ENCODE measurements around the gene GLRX3.

GLRX3 gene

DNA sequence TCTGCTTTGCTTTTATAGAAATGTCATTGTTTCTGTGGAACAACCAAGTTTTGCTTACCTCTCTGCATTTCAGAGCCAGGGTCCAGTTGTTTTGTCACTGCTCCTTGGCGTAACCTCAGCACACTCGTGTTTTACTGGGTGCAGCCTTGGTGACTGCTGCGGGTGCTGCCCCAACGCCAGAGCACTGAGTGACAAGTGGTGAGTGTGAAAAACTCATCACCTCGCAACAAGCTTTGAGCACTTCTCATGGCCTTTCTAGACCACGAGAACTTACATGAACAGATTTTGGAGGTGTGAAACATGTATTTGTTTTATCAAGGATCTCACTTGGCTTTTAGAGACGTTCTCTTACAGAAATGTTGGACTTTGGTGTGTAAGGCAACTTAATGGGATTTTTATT lies 31.0 kb downstream of the GLRX3 start:
- no peak overlapping the region for H2AFZ ChIP-seq (ENCODE audit: low read depth, low read length)
- H3K4me2 ChIP-seq (ENCODE audit: insufficient read depth, low read length): no peak overlapping the region
- TF ChIP-seq, protein P1, sequence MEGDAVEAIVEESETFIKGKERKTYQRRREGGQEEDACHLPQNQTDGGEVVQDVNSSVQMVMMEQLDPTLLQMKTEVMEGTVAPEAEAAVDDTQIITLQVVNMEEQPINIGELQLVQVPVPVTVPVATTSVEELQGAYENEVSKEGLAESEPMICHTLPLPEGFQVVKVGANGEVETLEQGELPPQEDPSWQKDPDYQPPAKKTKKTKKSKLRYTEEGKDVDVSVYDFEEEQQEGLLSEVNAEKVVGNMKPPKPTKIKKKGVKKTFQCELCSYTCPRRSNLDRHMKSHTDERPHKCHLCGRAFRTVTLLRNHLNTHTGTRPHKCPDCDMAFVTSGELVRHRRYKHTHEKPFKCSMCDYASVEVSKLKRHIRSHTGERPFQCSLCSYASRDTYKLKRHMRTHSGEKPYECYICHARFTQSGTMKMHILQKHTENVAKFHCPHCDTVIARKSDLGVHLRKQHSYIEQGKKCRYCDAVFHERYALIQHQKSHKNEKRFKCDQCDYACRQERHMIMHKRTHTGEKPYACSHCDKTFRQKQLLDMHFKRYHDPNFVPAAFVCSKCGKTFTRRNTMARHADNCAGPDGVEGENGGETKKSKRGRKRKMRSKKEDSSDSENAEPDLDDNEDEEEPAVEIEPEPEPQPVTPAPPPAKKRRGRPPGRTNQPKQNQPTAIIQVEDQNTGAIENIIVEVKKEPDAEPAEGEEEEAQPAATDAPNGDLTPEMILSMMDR (IDR thresholded peaks at IDR 0.05; ENCODE audit: borderline replicate concordance, extremely low read depth, low read length, poor library complexity, severe bottlenecking): no peak
- TF ChIP-seq EZH2 (IDR thresholded peaks at IDR 0.05; ENCODE audit: borderline replicate concordance, low read depth, low read length, severe bottlenecking): no peak
- no peak overlapping the region for H3K9ac ChIP-seq (ENCODE audit: low read depth, low read length)
- no peaks in the 10 kb centered on the region for H3K27me3 ChIP-seq (ENCODE audit: insufficient read depth, low read length, poor library complexity)
- no peak overlapping the region for H3K27ac ChIP-seq (ENCODE audit: low read length)
- ATAC-seq (ENCODE audit: insufficient read depth, low read depth) (no peak), DNase-seq (no peak)
- no peaks in the 10 kb centered on the region for H3K9me3 ChIP-seq (ENCODE audit: insufficient read depth, low read length, severe bottlenecking)
- H3K79me2 ChIP-seq (ENCODE audit: insufficient read depth, low read length): peaks cover 2% of the 10 kb centered on the region; the same call in 1 of the 2 replicates
- H3K4me1 ChIP-seq (ENCODE audit: insufficient read depth, low read length): peaks cover 33% of the 10 kb centered on the region
- peaks cover 51% of the 10 kb centered on the region for H4K20me1 ChIP-seq (ENCODE audit: insufficient read depth, low read length)
- H3K4me3 ChIP-seq (ENCODE audit: low read depth in 1 of 2, low read length in 2 of 2): no peak overlapping the region
- H3K36me3 ChIP-seq (ENCODE audit: insufficient read depth, low read length): peaks cover 71% of the 10 kb centered on the region

DNA sequence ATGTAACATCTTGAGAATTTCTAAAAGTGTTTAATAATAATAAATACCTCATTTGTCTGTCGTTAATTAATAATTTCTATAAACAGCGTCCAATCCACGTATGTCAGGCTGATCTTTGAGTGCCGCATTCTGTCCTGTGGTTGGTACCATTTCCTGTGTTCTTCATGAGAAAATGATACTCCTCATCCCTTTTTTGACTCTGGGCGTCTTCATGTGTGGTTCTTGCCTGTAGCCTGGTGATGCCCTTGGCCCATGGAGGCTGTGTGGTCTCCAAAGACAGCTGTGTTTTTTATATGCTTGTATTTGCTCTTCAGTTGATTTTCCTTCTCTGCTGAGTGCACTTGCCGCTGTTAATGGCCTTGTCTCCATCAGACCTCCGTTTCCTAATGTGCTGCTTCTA lies 31.5 kb downstream of the GLRX3 start:
- H3K27ac ChIP-seq (ENCODE audit: low read length): no peak overlapping the region
- peaks cover 48% of the 10 kb centered on the region for H4K20me1 ChIP-seq (ENCODE audit: insufficient read depth, low read length)
- H3K79me2 ChIP-seq (ENCODE audit: insufficient read depth, low read length): peaks cover 2% of the 10 kb centered on the region; the same call in 1 of the 2 replicates
- peaks cover 69% of the 10 kb centered on the region for H3K36me3 ChIP-seq (ENCODE audit: insufficient read depth, low read length)
- H3K27me3 ChIP-seq (ENCODE audit: insufficient read depth, low read length, poor library complexity): no peaks in the 10 kb centered on the region
- TF ChIP-seq, protein P1 (IDR thresholded peaks at IDR 0.05; ENCODE audit: borderline replicate concordance, extremely low read depth, low read length, poor library complexity, severe bottlenecking): no peak
- TF ChIP-seq EZH2 (IDR thresholded peaks at IDR 0.05; ENCODE audit: borderline replicate concordance, low read depth, low read length, severe bottlenecking): no peak
- H3K9ac ChIP-seq (ENCODE audit: low read depth, low read length): no peak overlapping the region
- DNase-seq (no peak), ATAC-seq (ENCODE audit: insufficient read depth, low read depth) (no peak)
- H3K4me2 ChIP-seq (ENCODE audit: insufficient read depth, low read length): no peak overlapping the region
- no peaks in the 10 kb centered on the region for H3K9me3 ChIP-seq (ENCODE audit: insufficient read depth, low read length, severe bottlenecking)
- no peak overlapping the region for H2AFZ ChIP-seq (ENCODE audit: low read depth, low read length)
- H3K4me3 ChIP-seq (ENCODE audit: low read depth in 1 of 2, low read length in 2 of 2): no peak overlapping the region
- H3K4me1 ChIP-seq (ENCODE audit: insufficient read depth, low read length): peaks cover 33% of the 10 kb centered on the region

DNA sequence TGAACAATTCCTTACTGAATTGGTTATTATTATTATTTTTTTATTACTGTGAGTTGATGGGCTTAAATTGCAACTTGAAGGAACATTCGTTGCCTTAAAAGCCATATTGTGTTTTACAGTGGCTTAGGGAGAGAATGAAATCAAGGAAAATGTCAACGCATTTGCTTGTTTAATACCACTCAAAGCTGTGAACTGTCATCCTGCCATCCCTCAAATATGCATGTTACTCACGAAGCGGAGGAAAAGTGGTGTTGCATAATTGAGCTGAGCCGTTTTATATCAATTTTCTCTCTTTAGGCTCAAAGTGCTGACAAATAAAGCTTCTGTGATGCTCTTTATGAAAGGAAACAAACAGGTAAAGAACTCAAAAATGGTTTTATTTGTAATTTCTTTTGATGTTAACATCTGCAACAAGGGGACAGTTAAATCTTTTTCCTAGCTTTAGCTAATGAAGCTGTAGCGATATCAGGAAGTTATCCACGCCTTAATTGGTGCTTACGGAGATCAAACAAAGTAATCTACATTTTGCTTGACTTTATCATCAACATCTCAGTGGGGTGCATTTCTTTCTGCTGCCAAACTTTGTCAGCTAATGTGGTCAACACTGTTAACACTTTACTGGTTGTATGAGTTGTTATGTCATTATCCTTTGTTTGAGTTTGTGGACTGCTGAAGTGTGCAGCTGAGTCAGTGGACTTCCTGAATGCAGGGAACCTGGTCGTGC lies 33.1 kb downstream of the GLRX3 start:
- no peaks in the 10 kb centered on the region for H3K9me3 ChIP-seq (ENCODE audit: insufficient read depth, low read length, severe bottlenecking)
- H3K4me2 ChIP-seq (ENCODE audit: insufficient read depth, low read length): no peak overlapping the region
- no peak for DNase-seq
- H2AFZ ChIP-seq (ENCODE audit: low read depth, low read length): no peak overlapping the region
- ATAC-seq (ENCODE audit: insufficient read depth, low read depth): no peak
- H3K36me3 ChIP-seq (ENCODE audit: insufficient read depth, low read length): peaks cover 73% of the 10 kb centered on the region
- TF ChIP-seq, protein P1 (IDR thresholded peaks at IDR 0.05; ENCODE audit: borderline replicate concordance, extremely low read depth, low read length, poor library complexity, severe bottlenecking): no peak
- no peak for TF ChIP-seq EZH2 (IDR thresholded peaks at IDR 0.05; ENCODE audit: borderline replicate concordance, low read depth, low read length, severe bottlenecking)
- H4K20me1 ChIP-seq (ENCODE audit: insufficient read depth, low read length): peaks cover 61% of the 10 kb centered on the region
- H3K27ac ChIP-seq (ENCODE audit: low read length): no peak overlapping the region
- H3K79me2 ChIP-seq (ENCODE audit: insufficient read depth, low read length): peaks cover 2% of the 10 kb centered on the region; the same call in 1 of the 2 replicates
- peaks cover 46% of the 10 kb centered on the region for H3K4me1 ChIP-seq (ENCODE audit: insufficient read depth, low read length)
- H3K9ac ChIP-seq (ENCODE audit: low read depth, low read length): no peak overlapping the region
- no peak overlapping the region for H3K4me3 ChIP-seq (ENCODE audit: low read depth in 1 of 2, low read length in 2 of 2)
- no peaks in the 10 kb centered on the region for H3K27me3 ChIP-seq (ENCODE audit: insufficient read depth, low read length, poor library complexity)
